ENCODE results near the gene INO80E.

INO80E gene

DNA sequence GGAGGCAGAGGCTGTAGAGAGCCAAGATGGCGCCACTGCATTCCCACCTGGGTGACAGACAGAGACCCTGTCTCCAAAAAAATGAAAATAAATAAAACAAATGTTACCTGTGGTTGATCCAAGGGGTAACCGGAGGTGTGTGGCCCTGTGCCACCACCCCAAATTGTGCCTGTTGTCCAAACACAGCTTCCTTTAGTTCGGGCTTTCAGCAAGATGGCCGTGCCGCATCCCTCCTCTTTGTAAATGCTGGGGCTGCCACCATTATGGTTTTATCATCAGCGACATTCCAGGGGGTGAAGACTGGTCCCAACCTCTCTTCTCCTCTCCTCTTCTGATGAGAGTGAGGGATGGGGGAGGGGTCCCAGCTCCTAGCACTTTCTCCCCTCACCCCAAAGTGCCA lies 26.8 kb downstream of the INO80E start, which contains the start of gene C16orf92:
TSS of gene C16orf92 (plus strand) at position 312 of the 400 bp plus-strand sequence. CDS start 143 bp downstream, outside the sequence.
- TF ChIP-seq, protein P1, sequence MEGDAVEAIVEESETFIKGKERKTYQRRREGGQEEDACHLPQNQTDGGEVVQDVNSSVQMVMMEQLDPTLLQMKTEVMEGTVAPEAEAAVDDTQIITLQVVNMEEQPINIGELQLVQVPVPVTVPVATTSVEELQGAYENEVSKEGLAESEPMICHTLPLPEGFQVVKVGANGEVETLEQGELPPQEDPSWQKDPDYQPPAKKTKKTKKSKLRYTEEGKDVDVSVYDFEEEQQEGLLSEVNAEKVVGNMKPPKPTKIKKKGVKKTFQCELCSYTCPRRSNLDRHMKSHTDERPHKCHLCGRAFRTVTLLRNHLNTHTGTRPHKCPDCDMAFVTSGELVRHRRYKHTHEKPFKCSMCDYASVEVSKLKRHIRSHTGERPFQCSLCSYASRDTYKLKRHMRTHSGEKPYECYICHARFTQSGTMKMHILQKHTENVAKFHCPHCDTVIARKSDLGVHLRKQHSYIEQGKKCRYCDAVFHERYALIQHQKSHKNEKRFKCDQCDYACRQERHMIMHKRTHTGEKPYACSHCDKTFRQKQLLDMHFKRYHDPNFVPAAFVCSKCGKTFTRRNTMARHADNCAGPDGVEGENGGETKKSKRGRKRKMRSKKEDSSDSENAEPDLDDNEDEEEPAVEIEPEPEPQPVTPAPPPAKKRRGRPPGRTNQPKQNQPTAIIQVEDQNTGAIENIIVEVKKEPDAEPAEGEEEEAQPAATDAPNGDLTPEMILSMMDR (conservative IDR thresholded peaks at IDR 0.05; ENCODE audit: control insufficient read depth, insufficient read depth, low read depth, low read length) = no peak
- no peak for DNase-seq (ENCODE audit: low read depth)
- no peak within 1 kb of the TSS for H3K4me3 ChIP-seq (ENCODE audit: control insufficient read depth, low read depth, low read length)

DNA sequence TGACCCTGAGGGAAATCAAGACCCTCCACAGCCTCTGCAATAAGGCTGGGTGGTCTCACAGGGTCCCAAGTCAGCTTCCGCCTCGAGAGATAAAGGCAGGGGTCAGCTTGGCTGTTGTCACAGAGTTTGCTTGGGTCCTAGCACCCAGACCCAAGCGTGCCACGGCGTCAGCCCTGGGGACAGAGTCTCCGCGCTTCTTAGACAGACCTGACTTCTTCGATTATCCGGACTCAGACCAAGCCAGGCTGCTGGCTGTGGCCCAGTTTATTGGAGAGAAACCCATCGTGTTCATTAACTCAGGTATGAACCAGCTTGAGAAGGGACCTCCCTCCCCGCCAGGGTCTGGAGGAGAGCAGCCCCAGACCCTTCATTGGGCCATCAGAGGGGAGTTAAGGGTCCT lies 27.5 kb downstream of the INO80E start:
- DNase-seq (ENCODE audit: low read depth) = no peak
- TF ChIP-seq, protein P1 (conservative IDR thresholded peaks at IDR 0.05; ENCODE audit: control insufficient read depth, insufficient read depth, low read depth, low read length) = no peak

DNA sequence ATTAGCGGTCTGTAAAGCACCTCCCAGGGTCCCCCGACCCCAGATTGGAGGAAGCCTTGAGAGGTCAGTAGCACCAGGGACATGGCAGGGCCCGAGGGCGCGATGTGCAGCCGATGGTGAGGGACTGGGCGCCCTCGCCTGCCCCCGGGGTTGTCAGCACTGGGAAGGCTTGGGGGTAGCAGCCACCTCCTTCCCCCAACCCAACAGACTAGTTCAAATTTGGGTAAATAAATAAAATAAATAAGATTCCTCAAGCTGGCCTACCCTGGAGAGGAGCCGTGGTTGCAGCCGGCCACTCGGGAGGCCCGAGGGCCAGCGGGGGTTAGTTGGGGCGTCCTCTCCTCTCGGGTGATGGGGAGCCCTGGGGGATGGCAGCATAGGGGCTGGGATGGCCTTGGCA lies 28.4 kb downstream of the INO80E start:
- no peak overlapping the region for H3K4me3 ChIP-seq (ENCODE audit: control insufficient read depth, low read depth, low read length)
- DNase-seq (ENCODE audit: low read depth) = no peak

More for the DNA sequence above, 27.5 kb downstream of the INO80E start:
- H3K4me3 ChIP-seq (ENCODE audit: control insufficient read depth, low read depth, low read length) = no peak overlapping the region

DNA sequence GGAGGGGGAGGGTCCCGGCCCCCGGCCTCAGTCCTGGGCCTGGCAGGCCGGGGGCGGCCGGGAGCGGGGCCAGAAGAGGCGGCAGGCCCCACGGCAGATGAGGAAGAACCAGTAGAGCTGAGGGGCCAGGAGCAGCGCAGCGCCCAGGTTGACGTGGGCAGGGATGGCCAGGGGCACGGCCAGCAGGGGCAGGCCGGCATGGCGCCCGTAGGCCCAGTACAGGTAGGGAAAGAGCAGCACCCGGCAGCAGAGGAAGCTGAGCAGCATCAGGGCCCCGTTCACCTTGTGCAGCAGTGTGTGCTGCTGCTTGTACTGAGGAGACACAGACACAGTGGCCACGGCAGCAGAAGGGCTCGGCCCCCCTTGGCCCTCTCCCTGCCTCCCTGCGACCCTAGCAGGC lies 29.1 kb downstream of the INO80E start:
- no peak overlapping the region for H3K4me3 ChIP-seq (ENCODE audit: control insufficient read depth, low read depth, low read length)
- no peak for DNase-seq (ENCODE audit: low read depth)
- TF ChIP-seq, protein P1 (conservative IDR thresholded peaks at IDR 0.05; ENCODE audit: control insufficient read depth, insufficient read depth, low read depth, low read length) = no peak

More for the DNA sequence above, 28.4 kb downstream of the INO80E start:
- TF ChIP-seq, protein P1 (conservative IDR thresholded peaks at IDR 0.05; ENCODE audit: control insufficient read depth, insufficient read depth, low read depth, low read length) = no peak

DNA sequence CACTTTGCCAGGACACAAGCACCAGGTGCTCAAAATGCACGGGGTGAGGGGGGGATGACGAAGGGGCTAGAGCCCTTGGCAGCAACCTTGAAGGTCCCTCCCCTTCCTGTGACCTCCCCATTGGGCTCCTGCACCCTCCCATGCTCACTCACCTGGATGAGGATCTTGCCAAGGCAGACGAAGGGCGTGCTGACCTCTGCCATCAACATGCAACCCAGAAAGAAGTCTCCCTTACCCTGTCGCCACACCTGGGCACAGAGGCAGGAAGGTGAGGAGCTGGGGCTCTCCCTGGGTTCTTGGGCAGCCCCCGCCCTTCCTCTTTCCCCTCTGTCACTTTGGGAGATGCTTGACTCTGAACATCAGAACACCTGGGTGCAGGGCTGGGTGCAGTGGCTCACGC lies 29.5 kb downstream of the INO80E start:
- DNase-seq (ENCODE audit: low read depth) = no peak
- no peak overlapping the region for H3K4me3 ChIP-seq (ENCODE audit: control insufficient read depth, low read depth, low read length)
- TF ChIP-seq, protein P1 (conservative IDR thresholded peaks at IDR 0.05; ENCODE audit: control insufficient read depth, insufficient read depth, low read depth, low read length) = no peak

DNA sequence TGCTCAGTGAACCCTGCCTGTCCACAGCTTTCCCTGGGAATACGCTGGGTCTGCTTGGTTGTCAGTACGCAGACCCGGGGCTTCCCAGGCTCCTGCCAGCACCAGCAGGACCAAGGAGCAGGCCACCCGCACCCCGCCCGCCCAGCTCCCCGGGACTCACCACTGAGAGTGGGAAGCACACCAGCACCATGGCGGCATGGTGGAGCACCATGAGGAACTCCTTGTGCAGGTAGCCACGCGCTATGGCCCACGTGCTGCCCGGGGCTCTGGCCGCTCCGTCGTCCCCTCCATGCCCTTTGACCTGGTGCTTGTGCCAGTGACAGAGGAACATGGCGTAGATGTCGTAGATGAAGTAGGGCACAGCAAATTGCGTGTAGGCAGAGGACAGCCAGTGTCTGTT lies 30.4 kb downstream of the INO80E start:
- no peak for DNase-seq (ENCODE audit: low read depth)
- H3K4me3 ChIP-seq (ENCODE audit: control insufficient read depth, low read depth, low read length) = no peak overlapping the region
- TF ChIP-seq, protein P1 (conservative IDR thresholded peaks at IDR 0.05; ENCODE audit: control insufficient read depth, insufficient read depth, low read depth, low read length) = no peak
